ENCODE measurements around the gene CEP170B. TPM values are rescaled to one million over a fixed set of nuclear protein-coding genes. Genes with fewer than 3 reads are reported as not detected.
"Not testable (repeated sequence)": the region's sequence is repeated elsewhere in the genome, so short reads cannot be mapped to it uniquely, and the experiment has no call there.

The CEP170B gene
- total RNA-seq, 1 donor from 2014 or later = 80.4 TPM

GRCh38 chr14:104855532-104856090 lies 9.5 kb upstream of the CEP170B start:
- no peak overlapping the region for H3K4me3 Mint-ChIP-seq (ENCODE audit: unreplicated experiment)
- H3K9me3 Mint-ChIP-seq (ENCODE audit: unreplicated experiment) = peaks cover 7% of the 10 kb centered on the region
- H3K4me1 Mint-ChIP-seq (ENCODE audit: low read depth, unreplicated experiment) = no peaks in the 10 kb centered on the region
- no peak for DNase-seq
- TF ChIP-seq, protein P1, sequence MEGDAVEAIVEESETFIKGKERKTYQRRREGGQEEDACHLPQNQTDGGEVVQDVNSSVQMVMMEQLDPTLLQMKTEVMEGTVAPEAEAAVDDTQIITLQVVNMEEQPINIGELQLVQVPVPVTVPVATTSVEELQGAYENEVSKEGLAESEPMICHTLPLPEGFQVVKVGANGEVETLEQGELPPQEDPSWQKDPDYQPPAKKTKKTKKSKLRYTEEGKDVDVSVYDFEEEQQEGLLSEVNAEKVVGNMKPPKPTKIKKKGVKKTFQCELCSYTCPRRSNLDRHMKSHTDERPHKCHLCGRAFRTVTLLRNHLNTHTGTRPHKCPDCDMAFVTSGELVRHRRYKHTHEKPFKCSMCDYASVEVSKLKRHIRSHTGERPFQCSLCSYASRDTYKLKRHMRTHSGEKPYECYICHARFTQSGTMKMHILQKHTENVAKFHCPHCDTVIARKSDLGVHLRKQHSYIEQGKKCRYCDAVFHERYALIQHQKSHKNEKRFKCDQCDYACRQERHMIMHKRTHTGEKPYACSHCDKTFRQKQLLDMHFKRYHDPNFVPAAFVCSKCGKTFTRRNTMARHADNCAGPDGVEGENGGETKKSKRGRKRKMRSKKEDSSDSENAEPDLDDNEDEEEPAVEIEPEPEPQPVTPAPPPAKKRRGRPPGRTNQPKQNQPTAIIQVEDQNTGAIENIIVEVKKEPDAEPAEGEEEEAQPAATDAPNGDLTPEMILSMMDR (IDR thresholded peaks at IDR 0.05; ENCODE audit: partially characterized antibody, unreplicated experiment) = no peak
- no peak overlapping the region for H3K27ac Mint-ChIP-seq (ENCODE audit: unreplicated experiment)
- H3K36me3 Mint-ChIP-seq (ENCODE audit: unreplicated experiment) = no peaks in the 10 kb centered on the region
- H3K27me3 Mint-ChIP-seq (ENCODE audit: unreplicated experiment) = peaks cover 1% of the 10 kb centered on the region

- no peak for DNase-seq
- no peaks in the 10 kb centered on the region for H3K36me3 Mint-ChIP-seq (ENCODE audit: unreplicated experiment)
- H3K4me1 Mint-ChIP-seq (ENCODE audit: low read depth, unreplicated experiment) = no peaks in the 10 kb centered on the region
Measured at GRCh38 chr14:104856157-104856868, 8.8 kb upstream of the CEP170B start.

GRCh38 chr14:104856869-104857860 lies 7.9 kb upstream of the CEP170B start:
- TF ChIP-seq, protein P1 (IDR thresholded peaks at IDR 0.05; ENCODE audit: partially characterized antibody, unreplicated experiment) = no peak
- Mint-ChIP-seq H3K9me3 (ENCODE audit: unreplicated experiment) (peaks cover 4% of the 10 kb centered on the region), H3K27ac (ENCODE audit: unreplicated experiment) (no peak overlapping the region), H3K4me1 (ENCODE audit: low read depth, unreplicated experiment) (no peaks in the 10 kb centered on the region), H3K4me3 (ENCODE audit: unreplicated experiment) (no peak overlapping the region), H3K36me3 (ENCODE audit: unreplicated experiment) (no peaks in the 10 kb centered on the region), H3K27me3 (ENCODE audit: unreplicated experiment) (peaks cover 1% of the 10 kb centered on the region)
- no peak for DNase-seq

More at GRCh38 chr14:104856157-104856868, 8.8 kb upstream of the CEP170B start:
- no peak overlapping the region for H3K27ac Mint-ChIP-seq (ENCODE audit: unreplicated experiment)
- TF ChIP-seq, protein P1 (IDR thresholded peaks at IDR 0.05; ENCODE audit: partially characterized antibody, unreplicated experiment) = no peak
- no peak overlapping the region for H3K4me3 Mint-ChIP-seq (ENCODE audit: unreplicated experiment)
- H3K27me3 Mint-ChIP-seq (ENCODE audit: unreplicated experiment) = peaks cover 1% of the 10 kb centered on the region
- H3K9me3 Mint-ChIP-seq (ENCODE audit: unreplicated experiment) = peaks cover 4% of the 10 kb centered on the region

DNA sequence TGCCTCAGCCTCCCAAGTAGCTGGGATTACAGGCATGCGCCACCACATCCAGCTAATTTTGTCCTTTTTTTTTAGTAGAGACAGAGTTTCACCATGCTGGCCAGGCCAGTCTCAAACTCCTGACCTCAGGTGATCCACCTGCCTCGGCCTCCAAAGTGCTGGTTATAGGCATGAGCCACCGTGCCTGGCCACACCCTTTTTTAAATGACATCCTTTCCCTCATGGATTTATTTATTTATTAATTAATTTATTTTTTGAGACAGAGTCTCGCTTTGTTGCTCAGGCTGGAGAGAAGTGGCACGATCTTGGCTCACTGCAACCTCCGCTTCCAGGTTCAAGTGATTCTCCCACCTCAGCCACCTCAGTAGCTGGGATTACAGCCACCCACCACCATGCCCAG lies 7.1 kb upstream of the CEP170B start:
- not testable (repeated sequence) for H3K4me1 Mint-ChIP-seq (ENCODE audit: low read depth, unreplicated experiment); DNase-seq; H3K4me3 Mint-ChIP-seq (ENCODE audit: unreplicated experiment); H3K27ac Mint-ChIP-seq (ENCODE audit: unreplicated experiment); H3K27me3 Mint-ChIP-seq (ENCODE audit: unreplicated experiment); H3K9me3 Mint-ChIP-seq (ENCODE audit: unreplicated experiment); H3K36me3 Mint-ChIP-seq (ENCODE audit: unreplicated experiment)

DNA sequence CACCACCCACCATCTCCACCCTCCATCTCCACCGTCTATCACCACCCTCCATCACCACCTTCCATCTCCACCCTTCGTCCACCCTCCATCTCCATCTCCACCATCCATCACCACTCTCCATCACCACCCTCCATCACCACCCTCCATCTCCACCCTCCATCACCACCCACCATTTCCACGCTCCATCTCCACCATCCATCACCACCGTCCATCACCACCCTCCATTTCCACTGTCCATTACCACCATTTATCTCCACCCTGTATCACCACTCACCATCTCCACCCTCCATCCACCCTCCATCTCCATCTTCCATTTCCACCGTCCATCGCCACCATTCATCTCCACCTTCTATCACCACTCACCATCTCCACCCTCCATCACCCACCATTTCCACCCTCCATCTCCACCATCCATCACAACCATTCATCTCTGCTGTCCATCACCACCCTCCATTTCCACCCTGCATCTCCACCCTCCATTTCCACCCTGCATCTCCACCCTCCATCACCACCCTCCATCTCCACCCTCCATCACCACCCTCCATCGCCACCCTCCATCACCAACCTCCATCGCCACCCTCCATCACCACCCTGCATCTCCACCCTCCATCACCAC lies 6.1 kb upstream of the CEP170B start:
- Mint-ChIP-seq H3K4me3 (ENCODE audit: unreplicated experiment) (no peak overlapping the region), H3K9me3 (ENCODE audit: unreplicated experiment) (peaks cover 2% of the 10 kb centered on the region), H3K4me1 (ENCODE audit: low read depth, unreplicated experiment) (no peaks in the 10 kb centered on the region), H3K36me3 (ENCODE audit: unreplicated experiment) (no peaks in the 10 kb centered on the region), H3K27me3 (ENCODE audit: unreplicated experiment) (peaks cover 3% of the 10 kb centered on the region), H3K27ac (ENCODE audit: unreplicated experiment) (no peak overlapping the region)
- TF ChIP-seq, protein P1 (IDR thresholded peaks at IDR 0.05; ENCODE audit: partially characterized antibody, unreplicated experiment) = no peak
- DNase-seq = no peak

Measured in glutamatergic neuron (in vitro differentiated cells).